GM23338 (cell line): ENCODE data around the gene NPPA. TPM values are rescaled to one million over a fixed set of nuclear protein-coding genes. Genes with fewer than 3 reads are reported as not detected.

Experiments used
- CTCF ChIP-seq, 2 experiments: fragments of 200-600 bp in 1 of 2; sonication (generic) in 1 of 2; conservative IDR thresholded peaks; 2 replicates each; pipeline versions ENCODE4 v1.5.1 to v1.6.1; 2016 to 2017; ENCODE audit warnings: antibody characterized with exemption in 2 of 2, low read depth in 2 of 2, mild to moderate bottlenecking in 2 of 2, moderate library complexity in 1 of 2
- ETS1 ChIP-seq: IDR thresholded peaks from 2 replicates; pipeline ENCODE4 v1.6.1; 2016; ENCODE audit warnings: antibody characterized with exemption
- JUNB ChIP-seq: IDR thresholded peaks from one replicate; pipeline ENCODE4 v1.6.1; 2016; ENCODE audit warnings: antibody characterized with exemption; ENCODE audit not compliant: unreplicated experiment
- NANOG ChIP-seq: IDR thresholded peaks from 2 replicates; pipeline ENCODE4 v1.6.1; 2016; ENCODE audit warnings: antibody characterized with exemption, borderline replicate concordance
- POLR2AphosphoS5 ChIP-seq: IDR thresholded peaks from 2 replicates; pipeline ENCODE4 v1.6.1; 2016; ENCODE audit warnings: antibody characterized with exemption, low read depth
- ZNF114 ChIP-seq: fragments of 250-450 bp; sonication (Bioruptor Pico); IDR thresholded peaks from 2 replicates; pipeline ENCODE4 v1.5.0; 2020; ENCODE audit warnings: mild to moderate bottlenecking, moderate library complexity
- polyA plus RNA-seq: library from polyadenylated mRNA; unstranded; fragments of >200 nt; fragmentation: Nextera tagmentation; extraction: Ambion mirVana; gene quantifications from 2 replicates; pipeline ENCODE4 v1.2.1, GENCODE V29; 2016
- total RNA-seq: library from RNA; depleted of rRNA; stranded (reverse); fragments of >200 nt; shearing (Covaris generic); gene quantifications from 2 replicates; pipeline ENCODE4 v1.2.3, GENCODE V29; 2014
- TF ChIP-seq, protein P1 (sequence below): fragments of 250-450 bp; sonication (Bioruptor Pico); IDR thresholded peaks from 2 replicates; pipeline ENCODE4 v1.5.0; 2020; ENCODE audit warnings: mild to moderate bottlenecking, moderate library complexity

NPPA gene
- total and polyA plus RNA-seq, 2 experiments from 2014 or later = 0.29 TPM; not detected in 1

DNA sequence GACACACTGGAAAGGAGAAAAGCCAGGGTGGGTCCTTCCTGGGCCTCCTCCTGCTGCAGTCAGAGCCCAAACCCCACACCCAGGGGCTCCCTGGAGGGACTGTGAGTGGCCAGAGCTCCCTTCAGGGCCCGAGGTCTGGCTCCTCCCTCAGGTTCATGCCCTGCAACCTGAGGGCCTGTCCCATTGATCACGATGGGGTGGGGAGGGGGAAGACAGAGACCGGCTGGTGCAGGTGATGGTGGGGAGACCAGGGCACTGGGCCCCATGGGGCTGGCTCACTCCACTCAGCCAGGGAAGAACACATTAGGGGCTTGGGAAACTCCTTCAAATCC is 41.3 kb upstream of the NPPA start (continued):
- TF ChIP-seq, protein P1, sequence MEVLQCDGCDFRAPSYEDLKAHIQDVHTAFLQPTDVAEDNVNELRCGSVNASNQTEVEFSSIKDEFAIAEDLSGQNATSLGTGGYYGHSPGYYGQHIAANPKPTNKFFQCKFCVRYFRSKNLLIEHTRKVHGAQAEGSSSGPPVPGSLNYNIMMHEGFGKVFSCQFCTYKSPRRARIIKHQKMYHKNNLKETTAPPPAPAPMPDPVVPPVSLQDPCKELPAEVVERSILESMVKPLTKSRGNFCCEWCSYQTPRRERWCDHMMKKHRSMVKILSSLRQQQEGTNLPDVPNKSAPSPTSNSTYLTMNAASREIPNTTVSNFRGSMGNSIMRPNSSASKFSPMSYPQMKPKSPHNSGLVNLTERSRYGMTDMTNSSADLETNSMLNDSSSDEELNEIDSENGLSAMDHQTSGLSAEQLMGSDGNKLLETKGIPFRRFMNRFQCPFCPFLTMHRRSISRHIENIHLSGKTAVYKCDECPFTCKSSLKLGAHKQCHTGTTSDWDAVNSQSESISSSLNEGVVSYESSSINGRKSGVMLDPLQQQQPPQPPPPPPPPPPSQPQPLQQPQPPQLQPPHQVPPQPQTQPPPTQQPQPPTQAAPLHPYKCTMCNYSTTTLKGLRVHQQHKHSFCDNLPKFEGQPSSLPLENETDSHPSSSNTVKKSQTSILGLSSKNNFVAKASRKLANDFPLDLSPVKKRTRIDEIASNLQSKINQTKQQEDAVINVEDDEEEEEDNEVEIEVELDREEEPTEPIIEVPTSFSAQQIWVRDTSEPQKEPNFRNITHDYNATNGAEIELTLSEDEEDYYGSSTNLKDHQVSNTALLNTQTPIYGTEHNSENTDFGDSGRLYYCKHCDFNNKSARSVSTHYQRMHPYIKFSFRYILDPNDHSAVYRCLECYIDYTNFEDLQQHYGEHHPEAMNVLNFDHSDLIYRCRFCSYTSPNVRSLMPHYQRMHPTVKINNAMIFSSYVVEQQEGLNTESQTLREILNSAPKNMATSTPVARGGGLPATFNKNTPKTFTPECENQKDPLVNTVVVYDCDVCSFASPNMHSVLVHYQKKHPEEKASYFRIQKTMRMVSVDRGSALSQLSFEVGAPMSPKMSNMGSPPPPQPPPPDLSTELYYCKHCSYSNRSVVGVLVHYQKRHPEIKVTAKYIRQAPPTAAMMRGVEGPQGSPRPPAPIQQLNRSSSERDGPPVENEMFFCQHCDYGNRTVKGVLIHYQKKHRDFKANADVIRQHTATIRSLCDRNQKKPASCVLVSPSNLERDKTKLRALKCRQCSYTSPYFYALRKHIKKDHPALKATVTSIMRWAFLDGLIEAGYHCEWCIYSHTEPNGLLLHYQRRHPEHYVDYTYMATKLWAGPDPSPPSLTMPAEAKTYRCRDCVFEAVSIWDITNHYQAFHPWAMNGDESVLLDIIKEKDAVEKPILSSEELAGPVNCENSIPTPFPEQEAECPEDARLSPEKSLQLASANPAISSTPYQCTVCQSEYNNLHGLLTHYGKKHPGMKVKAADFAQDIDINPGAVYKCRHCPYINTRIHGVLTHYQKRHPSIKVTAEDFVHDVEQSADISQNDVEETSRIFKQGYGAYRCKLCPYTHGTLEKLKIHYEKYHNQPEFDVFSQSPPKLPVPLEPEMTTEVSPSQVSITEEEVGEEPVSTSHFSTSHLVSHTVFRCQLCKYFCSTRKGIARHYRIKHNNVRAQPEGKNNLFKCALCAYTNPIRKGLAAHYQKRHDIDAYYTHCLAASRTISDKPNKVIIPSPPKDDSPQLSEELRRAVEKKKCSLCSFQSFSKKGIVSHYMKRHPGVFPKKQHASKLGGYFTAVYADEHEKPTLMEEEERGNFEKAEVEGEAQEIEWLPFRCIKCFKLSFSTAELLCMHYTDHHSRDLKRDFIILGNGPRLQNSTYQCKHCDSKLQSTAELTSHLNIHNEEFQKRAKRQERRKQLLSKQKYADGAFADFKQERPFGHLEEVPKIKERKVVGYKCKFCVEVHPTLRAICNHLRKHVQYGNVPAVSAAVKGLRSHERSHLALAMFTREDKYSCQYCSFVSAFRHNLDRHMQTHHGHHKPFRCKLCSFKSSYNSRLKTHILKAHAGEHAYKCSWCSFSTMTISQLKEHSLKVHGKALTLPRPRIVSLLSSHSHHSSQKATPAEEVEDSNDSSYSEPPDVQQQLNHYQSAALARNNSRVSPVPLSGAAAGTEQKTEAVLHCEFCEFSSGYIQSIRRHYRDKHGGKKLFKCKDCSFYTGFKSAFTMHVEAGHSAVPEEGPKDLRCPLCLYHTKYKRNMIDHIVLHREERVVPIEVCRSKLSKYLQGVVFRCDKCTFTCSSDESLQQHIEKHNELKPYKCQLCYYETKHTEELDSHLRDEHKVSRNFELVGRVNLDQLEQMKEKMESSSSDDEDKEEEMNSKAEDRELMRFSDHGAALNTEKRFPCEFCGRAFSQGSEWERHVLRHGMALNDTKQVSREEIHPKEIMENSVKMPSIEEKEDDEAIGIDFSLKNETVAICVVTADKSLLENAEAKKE (CRISPR knock-in tag) = no peak
- no peak for TF ChIP-seq JUNB
- TF ChIP-seq POLR2AphosphoS5 = no peak
- no peak for TF ChIP-seq ETS1
- TF ChIP-seq ZNF114 (CRISPR knock-in tag) = no peak
- no peak for TF ChIP-seq NANOG
- no peak for TF ChIP-seq CTCF (conservative IDR thresholded peaks at IDR 0.05; ENCODE audit: low read depth in 2 of 2)
